Measurements from ENCODE around the gene ZNF593OS.

DNA sequence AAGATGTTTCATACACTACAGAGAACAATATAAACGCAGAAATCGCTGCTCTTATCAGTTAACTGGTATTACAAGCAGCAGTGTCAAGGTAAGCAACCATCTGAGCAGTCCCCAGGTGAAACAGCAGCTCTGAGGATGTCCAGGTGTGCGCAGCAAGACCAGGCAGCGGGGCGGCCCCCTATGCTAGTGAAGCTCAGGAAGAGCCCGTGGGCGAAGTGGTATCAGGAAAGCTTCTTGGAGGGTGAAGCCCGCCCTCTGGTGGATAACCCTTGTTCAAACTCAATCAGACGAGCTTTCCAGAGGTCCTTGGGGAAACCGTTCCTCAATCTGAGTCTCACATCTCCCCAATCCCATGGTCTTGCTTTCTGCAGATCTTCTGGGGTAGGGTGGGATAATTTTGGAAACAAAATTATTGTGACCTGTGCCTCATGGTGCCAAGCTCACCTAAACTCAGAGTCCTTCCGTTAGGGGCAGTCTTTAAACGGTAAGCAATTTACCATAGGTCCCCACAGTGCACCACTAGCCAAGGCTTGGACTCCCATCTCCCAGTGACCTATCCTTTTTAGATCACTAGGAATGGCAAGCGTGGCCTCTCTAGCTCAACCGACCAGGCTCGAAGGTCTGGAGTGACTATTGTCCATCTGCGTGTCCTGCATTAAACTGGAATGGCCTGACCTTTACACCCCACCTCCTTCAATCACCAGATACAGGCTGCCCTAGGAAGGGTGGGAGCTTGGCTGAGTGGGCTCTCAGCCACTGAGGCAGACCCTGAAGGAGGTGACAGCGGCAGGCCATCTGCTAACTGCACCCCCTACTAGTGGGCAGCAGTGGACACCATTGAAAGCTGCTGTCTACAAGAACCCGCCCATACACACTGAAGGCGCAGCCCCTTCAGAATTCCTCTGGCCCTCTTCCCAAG lies 26.3 kb downstream of the ZNF593OS start:
- TF ChIP-seq, protein P1, sequence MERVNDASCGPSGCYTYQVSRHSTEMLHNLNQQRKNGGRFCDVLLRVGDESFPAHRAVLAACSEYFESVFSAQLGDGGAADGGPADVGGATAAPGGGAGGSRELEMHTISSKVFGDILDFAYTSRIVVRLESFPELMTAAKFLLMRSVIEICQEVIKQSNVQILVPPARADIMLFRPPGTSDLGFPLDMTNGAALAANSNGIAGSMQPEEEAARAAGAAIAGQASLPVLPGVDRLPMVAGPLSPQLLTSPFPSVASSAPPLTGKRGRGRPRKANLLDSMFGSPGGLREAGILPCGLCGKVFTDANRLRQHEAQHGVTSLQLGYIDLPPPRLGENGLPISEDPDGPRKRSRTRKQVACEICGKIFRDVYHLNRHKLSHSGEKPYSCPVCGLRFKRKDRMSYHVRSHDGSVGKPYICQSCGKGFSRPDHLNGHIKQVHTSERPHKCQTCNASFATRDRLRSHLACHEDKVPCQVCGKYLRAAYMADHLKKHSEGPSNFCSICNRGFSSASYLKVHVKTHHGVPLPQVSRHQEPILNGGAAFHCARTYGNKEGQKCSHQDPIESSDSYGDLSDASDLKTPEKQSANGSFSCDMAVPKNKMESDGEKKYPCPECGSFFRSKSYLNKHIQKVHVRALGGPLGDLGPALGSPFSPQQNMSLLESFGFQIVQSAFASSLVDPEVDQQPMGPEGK (CRISPR knock-in tag; IDR thresholded peaks at IDR 0.05; ENCODE audit: borderline replicate concordance): no peak
- TF ChIP-seq ZNF8 (CRISPR knock-in tag; IDR thresholded peaks at IDR 0.05): no peak
- TF ChIP-seq ARNTL (CRISPR knock-in tag; IDR thresholded peaks at IDR 0.05; ENCODE audit: borderline replicate concordance, low read depth): no peak
- TF ChIP-seq ESRRG (CRISPR knock-in tag; IDR thresholded peaks at IDR 0.05): no peak
- no peak for TF ChIP-seq GLIS3 (CRISPR knock-in tag; IDR thresholded peaks at IDR 0.05)
- TF ChIP-seq CSDC2 (CRISPR knock-in tag; IDR thresholded peaks at IDR 0.05): no peak
- no peak for TF ChIP-seq TCF4 (CRISPR knock-in tag; IDR thresholded peaks at IDR 0.05; ENCODE audit: borderline replicate concordance)
